Measurements from ENCODE around the gene EP400. TPM values are rescaled to one million over a fixed set of nuclear protein-coding genes. Genes with fewer than 3 reads are reported as not detected.

EP400 gene
- total and polyA plus RNA-seq, 2 of the 4 experiments (the other 2 are of a cell fraction), result 4.3 to 11.4 TPM

GRCh38 chr12:132071830-132072384 lies 122.2 kb downstream of the EP400 start:
- H3K9me3 ChIP-seq (ENCODE audit: control insufficient read depth, insufficient read depth, low read length), result no peaks in the 10 kb centered on the region
- no peak overlapping the region for H3K14ac ChIP-seq (replicated peaks; ENCODE audit: low read depth, low read length)
- H2BK15ac ChIP-seq (ENCODE audit: low read depth, low read length), result no peak overlapping the region
- H4K8ac ChIP-seq (ENCODE audit: low read depth in 2 of 2, low read length in 2 of 2), result no peak overlapping the region
- H2BK120ac ChIP-seq (ENCODE audit: low read depth, low read length), result no peak overlapping the region
- H3K18ac ChIP-seq (ENCODE audit: low read depth, low read length), result no peak overlapping the region
- H3K56ac ChIP-seq (ENCODE audit: extremely low read depth, insufficient read depth, low read length), result no peak overlapping the region
- no peak for TF ChIP-seq FOS (IDR thresholded peaks at IDR 0.05; ENCODE audit: low read depth, low read length)
- no peak for TF ChIP-seq SMC3 (IDR thresholded peaks at IDR 0.05; ENCODE audit: low read depth, low read length)
- no peak for TF ChIP-seq NFE2L2 (IDR thresholded peaks at IDR 0.05; ENCODE audit: low read depth, low read length)
- TF ChIP-seq MXI1 (IDR thresholded peaks at IDR 0.05; ENCODE audit: borderline replicate concordance, low read depth, low read length), result no peak
- TF ChIP-seq, protein P1, sequence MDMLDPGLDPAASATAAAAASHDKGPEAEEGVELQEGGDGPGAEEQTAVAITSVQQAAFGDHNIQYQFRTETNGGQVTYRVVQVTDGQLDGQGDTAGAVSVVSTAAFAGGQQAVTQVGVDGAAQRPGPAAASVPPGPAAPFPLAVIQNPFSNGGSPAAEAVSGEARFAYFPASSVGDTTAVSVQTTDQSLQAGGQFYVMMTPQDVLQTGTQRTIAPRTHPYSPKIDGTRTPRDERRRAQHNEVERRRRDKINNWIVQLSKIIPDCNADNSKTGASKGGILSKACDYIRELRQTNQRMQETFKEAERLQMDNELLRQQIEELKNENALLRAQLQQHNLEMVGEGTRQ (IDR thresholded peaks at IDR 0.05; ENCODE audit: low read depth, low read length), result no peak
- no peak for TF ChIP-seq RFX5 (IDR thresholded peaks at IDR 0.05; ENCODE audit: low read depth, low read length)
- TF ChIP-seq, protein P2, sequence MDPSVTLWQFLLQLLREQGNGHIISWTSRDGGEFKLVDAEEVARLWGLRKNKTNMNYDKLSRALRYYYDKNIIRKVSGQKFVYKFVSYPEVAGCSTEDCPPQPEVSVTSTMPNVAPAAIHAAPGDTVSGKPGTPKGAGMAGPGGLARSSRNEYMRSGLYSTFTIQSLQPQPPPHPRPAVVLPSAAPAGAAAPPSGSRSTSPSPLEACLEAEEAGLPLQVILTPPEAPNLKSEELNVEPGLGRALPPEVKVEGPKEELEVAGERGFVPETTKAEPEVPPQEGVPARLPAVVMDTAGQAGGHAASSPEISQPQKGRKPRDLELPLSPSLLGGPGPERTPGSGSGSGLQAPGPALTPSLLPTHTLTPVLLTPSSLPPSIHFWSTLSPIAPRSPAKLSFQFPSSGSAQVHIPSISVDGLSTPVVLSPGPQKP (IDR thresholded peaks at IDR 0.05; ENCODE audit: borderline replicate concordance, low read depth, low read length), result no peak
- no peak for TF ChIP-seq CTCF (conservative IDR thresholded peaks at IDR 0.05; ENCODE audit: low read depth, low read length)
- TF ChIP-seq MAFK (IDR thresholded peaks at IDR 0.05; ENCODE audit: low read depth, low read length), result no peak
- no peak for TF ChIP-seq CHD1 (IDR thresholded peaks at IDR 0.05; ENCODE audit: low read depth, low read length)
- TF ChIP-seq RCOR1 (IDR thresholded peaks at IDR 0.05; ENCODE audit: insufficient replicate concordance, low read length), result no peak
- no peak for TF ChIP-seq CEBPB (IDR thresholded peaks at IDR 0.05; ENCODE audit: low read depth, low read length)
- TF ChIP-seq POLR2A (IDR thresholded peaks at IDR 0.05; ENCODE audit: low read depth, low read length), result no peak
- no TSS peak for BruUV-seq (replicated peaks)
- H2BK5ac ChIP-seq (ENCODE audit: low read depth, low read length, poor library complexity, severe bottlenecking), result no peak overlapping the region
- H3K36me3 ChIP-seq (ENCODE audit: control insufficient read depth, insufficient read depth, low read length), result peaks cover 52% of the 10 kb centered on the region
- no peak overlapping the region for H4K5ac ChIP-seq (ENCODE audit: low read depth, low read length)
- no peak overlapping the region for H3K9ac ChIP-seq (ENCODE audit: low read depth, low read length)
- ATAC-seq (ENCODE audit: low read depth) (no peak), DNase-seq (no peak)
- in situ Hi-C loops (cut with MboI; ENCODE audit: low sequenced_read_pairs) (no loop called here), dilution Hi-C loops (cut with HindIII; ENCODE audit: low sequenced_read_pairs, unreplicated experiment) (no loop called here), intact Hi-C loops (cut with micrococcal nuclease) (no loop called here)
- H3K4ac ChIP-seq (ENCODE audit: low read depth, low read length), result no peak overlapping the region
- ChIA-PET CTCF (no interaction called here), POLR2A (ENCODE audit: unreplicated experiment) (no interaction called here)
- peaks cover 0 to 6% of the 10 kb centered on the region in 2 experiments; a peak in 2 of 4 replicates for H3K79me1 ChIP-seq (ENCODE audit: low read depth in 1 of 2, low read length in 2 of 2)
- H3K9me1 ChIP-seq (ENCODE audit: insufficient read depth, low read length), result no peaks in the 10 kb centered on the region
- no peak overlapping the region for H4K91ac ChIP-seq (ENCODE audit: insufficient read depth, low read depth, low read length)
- no peak overlapping the region for H3K27ac ChIP-seq (ENCODE audit: insufficient read depth, low read length)
- H3K4me1 ChIP-seq (ENCODE audit: control insufficient read depth, insufficient read depth, low read length), result no peaks in the 10 kb centered on the region
- H2AFZ ChIP-seq (replicated peaks; ENCODE audit: low read length, poor library complexity), result no peak overlapping the region
- H2AK5ac ChIP-seq (ENCODE audit: low read depth, low read length), result no peak overlapping the region
- no peak overlapping the region for H3K23ac ChIP-seq (ENCODE audit: low read depth, low read length)
- H4K20me1 ChIP-seq (ENCODE audit: insufficient read depth, low read length), result no peaks in the 10 kb centered on the region; the same call in 1 of the 2 replicates
- no peak overlapping the region for H3K4me2 ChIP-seq (ENCODE audit: low read depth, low read length)
- H3K4me3 ChIP-seq (ENCODE audit: insufficient read depth, low read depth, low read length), result no peak overlapping the region
- H3K27me3 ChIP-seq (ENCODE audit: control insufficient read depth, insufficient read depth, low read length), result no peaks in the 10 kb centered on the region
- WGBS, 2 experiments (ENCODE audit: extremely low coverage in 2 of 2, insufficient read length in 1 of 2), result 90% methylated on average over 5 of the region's 14 CpGs; no CpG with 5 or more reads in 1 of the 2 experiments
- no peak overlapping the region for H2AK9ac ChIP-seq (replicated peaks; ENCODE audit: low read depth, low read length, poor library complexity)
- no peak overlapping the region for H2BK20ac ChIP-seq (ENCODE audit: low read depth, low read length)
